Measurements from ENCODE around the gene TGM4.

TGM4 gene

DNA sequence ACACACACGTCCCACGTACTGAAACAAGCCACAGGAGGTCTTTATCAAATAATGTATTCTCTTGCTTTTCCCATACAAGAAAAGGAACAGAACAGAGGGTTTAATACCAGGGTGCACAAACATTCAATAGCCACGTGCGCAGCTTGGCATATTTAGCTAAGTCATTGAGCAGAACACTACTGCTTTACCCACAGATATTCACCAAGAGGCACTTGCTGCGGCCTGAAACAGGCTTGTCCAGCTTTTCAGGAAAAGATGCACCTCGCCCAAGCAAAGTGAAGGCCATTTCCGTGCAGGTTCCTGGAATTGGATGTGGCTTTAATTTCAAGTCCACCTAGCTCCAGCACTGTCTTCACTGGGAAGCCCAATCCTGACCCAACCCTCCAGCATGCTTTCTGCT is 84.0 kb downstream of the TGM4 start:
- DNase-seq, result no peak

DNA sequence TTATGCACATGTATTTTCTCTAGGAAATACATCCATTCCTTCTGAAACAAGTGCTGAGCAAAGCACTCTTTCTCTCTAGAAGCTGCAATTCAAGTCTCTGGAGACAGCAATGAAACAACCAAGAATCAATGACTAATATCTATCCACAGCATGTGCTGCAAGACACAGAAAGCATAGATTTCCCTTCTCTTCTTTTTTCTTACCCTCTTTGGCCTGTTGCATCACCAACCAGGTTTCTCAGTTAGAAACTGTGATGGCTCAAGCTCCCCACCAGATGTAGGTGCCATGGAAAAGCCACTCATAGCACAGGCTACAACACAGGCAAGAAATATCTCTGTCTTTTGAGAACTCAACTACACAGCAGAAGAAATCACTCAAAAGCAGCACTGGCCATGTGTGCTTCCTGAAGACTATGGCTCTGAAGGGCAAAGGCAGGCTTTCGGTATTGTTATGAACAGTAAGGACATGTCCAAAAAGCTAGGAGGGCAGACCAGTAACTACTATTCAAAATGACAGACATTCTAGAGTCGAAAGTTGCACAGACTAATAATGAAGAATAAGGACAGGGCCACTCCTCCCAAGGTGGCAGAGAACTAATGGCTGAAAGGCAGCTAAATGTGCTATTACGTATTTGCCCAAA is 86.1 kb downstream of the TGM4 start:
- DNase-seq, result no peak

- no peak for DNase-seq
These were observed 87.5 kb downstream of the TGM4 start for GRCh38 chr3:44961888-44962287.

GRCh38 chr3:44962621-44963393 is 88.4 kb downstream of the TGM4 start:
- DNase-seq, result no peak

DNA sequence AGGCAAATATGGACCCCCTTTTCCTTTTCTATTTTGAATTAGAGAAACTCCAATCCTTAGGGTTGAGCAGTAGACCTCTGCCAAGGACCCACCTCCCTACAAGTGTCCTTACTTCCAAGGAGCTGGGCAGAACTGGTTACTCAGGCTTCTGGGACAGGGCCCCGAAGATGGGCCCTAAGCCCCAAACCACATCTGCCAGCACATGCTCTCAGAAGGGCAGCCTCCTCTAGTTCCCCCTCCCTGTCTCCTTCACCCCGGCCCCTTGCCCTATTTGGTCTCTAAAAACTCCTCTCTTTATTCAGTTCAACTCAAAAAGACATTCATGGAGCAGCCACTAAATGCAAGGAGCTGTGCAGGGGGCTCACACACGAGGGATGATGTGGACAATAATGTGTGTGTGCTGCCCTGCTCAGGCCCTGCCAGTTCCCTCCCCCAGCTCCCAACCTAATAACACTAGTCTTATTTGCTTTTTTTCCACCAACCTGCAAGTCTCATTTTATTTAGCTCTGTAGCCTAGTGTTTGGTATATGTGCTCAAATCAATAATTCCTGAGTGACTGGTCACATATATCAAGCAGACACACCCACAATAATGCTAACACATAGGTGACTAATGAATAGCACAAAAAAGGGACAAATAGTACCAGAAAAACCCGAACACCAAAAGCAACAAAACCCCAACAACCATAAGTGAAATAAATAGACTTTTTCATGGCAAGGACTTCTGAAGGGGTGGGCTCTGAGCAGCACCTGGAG is 89.3 kb downstream of the TGM4 start:
- DNase-seq, result no peak

All from activated naive CD4-positive, alpha-beta T cell treated with anti-CD3 and anti-CD28 coated beads, Interleukin-2, amount 50 U/mL, for 16 hours (primary cell).